PFSK-1 (cell line): Measurements from ENCODE around the gene ZNF20.

ENCODE experiments used
- FOXP2 ChIP-seq: optimal IDR thresholded peaks from 2 replicates; pipeline ENCODE3; 2011; ENCODE audit warnings: borderline replicate concordance, control low read depth, inconsistent platforms; ENCODE audit not compliant: insufficient read depth; ENCODE audit errors: extremely low read length, extremely low read depth
- POLR2AphosphoS5 ChIP-seq: IDR thresholded peaks from 2 replicates; pipeline ENCODE4 v1.6.1; 2012; ENCODE audit warnings: low read depth, mild to moderate bottlenecking, control low read depth, low read length, moderate library complexity
- SIN3A ChIP-seq: IDR thresholded peaks from 2 replicates; pipeline ENCODE4 v1.6.1; 2012; ENCODE audit warnings: mild to moderate bottlenecking, low read length, moderate library complexity, borderline replicate concordance; ENCODE audit not compliant: insufficient read depth
- TAF1 ChIP-seq: IDR thresholded peaks from 2 replicates; pipeline ENCODE4 v1.6.1; 2012; ENCODE audit warnings: low read length, control low read depth, borderline replicate concordance; ENCODE audit not compliant: insufficient read depth
- TF ChIP-seq, protein P1 (sequence below), 2 experiments: IDR thresholded peaks; 2 replicates each; pipeline versions ENCODE4 v1.6.1 to v1.8.0; 2011 to 2012; ENCODE audit warnings: low read depth in 2 of 2, low read length in 2 of 2, control low read depth in 1 of 2, inconsistent platforms in 1 of 2, mild to moderate bottlenecking in 1 of 2, moderate library complexity in 1 of 2; ENCODE audit not compliant: insufficient read depth in 1 of 2

Gene ZNF20

DNA sequence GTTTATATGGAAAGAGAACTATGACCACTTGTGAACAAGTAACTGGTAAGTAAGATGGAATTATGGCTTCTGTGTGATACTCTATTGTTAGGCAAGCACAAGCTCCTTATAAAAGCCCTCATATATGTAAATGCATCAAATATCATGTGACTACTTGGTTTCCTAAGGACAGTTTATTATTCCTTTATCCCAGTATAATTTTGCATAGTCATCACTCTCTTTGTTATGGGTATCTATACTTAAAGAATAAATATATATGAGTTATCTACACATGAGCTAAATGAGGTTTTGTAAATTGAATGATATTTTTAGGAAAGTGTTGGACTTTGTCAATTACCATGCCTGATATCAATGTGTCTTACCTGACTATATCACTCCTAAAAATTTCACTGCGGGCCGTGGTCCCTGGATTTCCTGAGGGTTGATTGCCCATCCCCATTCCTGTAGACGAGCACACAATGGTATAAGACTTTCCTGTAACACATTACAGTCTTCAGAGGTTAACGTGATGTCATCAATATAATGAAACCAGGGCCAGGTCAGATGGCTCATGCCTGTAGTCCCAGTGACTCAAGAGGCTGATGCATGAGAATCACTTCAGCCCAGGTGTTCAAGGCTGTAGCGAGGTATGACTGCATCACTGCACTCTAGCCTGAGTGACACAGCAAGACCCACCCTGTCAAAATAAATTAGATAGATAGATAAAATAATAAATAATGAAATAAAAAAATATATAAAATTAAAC lies 54.9 kb downstream of the ZNF20 start:
- no peak for TF ChIP-seq FOXP2
- no peak for TF ChIP-seq SIN3A
- TF ChIP-seq POLR2AphosphoS5: no peak
- TF ChIP-seq, protein P1, sequence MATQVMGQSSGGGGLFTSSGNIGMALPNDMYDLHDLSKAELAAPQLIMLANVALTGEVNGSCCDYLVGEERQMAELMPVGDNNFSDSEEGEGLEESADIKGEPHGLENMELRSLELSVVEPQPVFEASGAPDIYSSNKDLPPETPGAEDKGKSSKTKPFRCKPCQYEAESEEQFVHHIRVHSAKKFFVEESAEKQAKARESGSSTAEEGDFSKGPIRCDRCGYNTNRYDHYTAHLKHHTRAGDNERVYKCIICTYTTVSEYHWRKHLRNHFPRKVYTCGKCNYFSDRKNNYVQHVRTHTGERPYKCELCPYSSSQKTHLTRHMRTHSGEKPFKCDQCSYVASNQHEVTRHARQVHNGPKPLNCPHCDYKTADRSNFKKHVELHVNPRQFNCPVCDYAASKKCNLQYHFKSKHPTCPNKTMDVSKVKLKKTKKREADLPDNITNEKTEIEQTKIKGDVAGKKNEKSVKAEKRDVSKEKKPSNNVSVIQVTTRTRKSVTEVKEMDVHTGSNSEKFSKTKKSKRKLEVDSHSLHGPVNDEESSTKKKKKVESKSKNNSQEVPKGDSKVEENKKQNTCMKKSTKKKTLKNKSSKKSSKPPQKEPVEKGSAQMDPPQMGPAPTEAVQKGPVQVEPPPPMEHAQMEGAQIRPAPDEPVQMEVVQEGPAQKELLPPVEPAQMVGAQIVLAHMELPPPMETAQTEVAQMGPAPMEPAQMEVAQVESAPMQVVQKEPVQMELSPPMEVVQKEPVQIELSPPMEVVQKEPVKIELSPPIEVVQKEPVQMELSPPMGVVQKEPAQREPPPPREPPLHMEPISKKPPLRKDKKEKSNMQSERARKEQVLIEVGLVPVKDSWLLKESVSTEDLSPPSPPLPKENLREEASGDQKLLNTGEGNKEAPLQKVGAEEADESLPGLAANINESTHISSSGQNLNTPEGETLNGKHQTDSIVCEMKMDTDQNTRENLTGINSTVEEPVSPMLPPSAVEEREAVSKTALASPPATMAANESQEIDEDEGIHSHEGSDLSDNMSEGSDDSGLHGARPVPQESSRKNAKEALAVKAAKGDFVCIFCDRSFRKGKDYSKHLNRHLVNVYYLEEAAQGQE (IDR thresholded peaks at IDR 0.05; ENCODE audit: insufficient read depth in 1 of 2, low read depth in 2 of 2, low read length in 2 of 2): no peak
- TF ChIP-seq TAF1: no peak
